ENCODE results near the gene NGEF. TPM values are rescaled to one million over a fixed set of nuclear protein-coding genes. Genes with fewer than 3 reads are reported as not detected.

Gene NGEF
- total and polyA plus RNA-seq, 8 donors: 3.3 to 7.1 (median 5.4) TPM

GRCh38 chr2:232835687-232836208 is 177.3 kb downstream of the NGEF start:
- H3K9me3 ChIP-seq: no peaks in the 10 kb centered on the region
- peaks cover 4 to 23% (median 15%) of the 10 kb centered on the region in 3 donors for H3K4me1 ChIP-seq
- peak in 1 of 4 donors; percentile 18 for ATAC-seq
- FAIRE-seq: no peak
- no peak overlapping the region for H3K4me3 ChIP-seq
- H3K27ac ChIP-seq: no peak overlapping the region
- no peak for DNase-seq
- no peak for TF ChIP-seq CTCF (IDR thresholded peaks at IDR 0.05)
- H3K36me3 ChIP-seq: peaks cover 0 to 47% (median 22%) of the 10 kb centered on the region in 3 donors
- WGBS, 2 donors: 58 to 66% methylated on average over 14 of the region's 14 CpGs
- intact Hi-C loops (cut with DNase I): no loop called here
- no peaks in the 10 kb centered on the region for H3K27me3 ChIP-seq

GRCh38 chr2:232833830-232834229 is 179.2 kb downstream of the NGEF start:
- Histone ChIP-seq H3K36me3 (peaks cover 0 to 41% (median 20%) of the 10 kb centered on the region in 3 donors), H3K4me1 (peaks cover 4 to 14% (median 5%) of the 10 kb centered on the region in 3 donors), H3K27ac (no peak overlapping the region), H3K27me3 (no peaks in the 10 kb centered on the region), H3K9me3 (no peaks in the 10 kb centered on the region), H3K4me3 (no peak overlapping the region)
- no peak for TF ChIP-seq CTCF (IDR thresholded peaks at IDR 0.05)
- ATAC-seq (no peak), FAIRE-seq (no peak), DNase-seq (no peak)
- WGBS, 2 donors: 100% methylated on average over 1 of the region's 1 CpG
- intact Hi-C loops (cut with DNase I): no loop called here

GRCh38 chr2:232831496-232831895 is 181.6 kb downstream of the NGEF start:
- H3K27ac ChIP-seq: no peak overlapping the region
- no peak for DNase-seq
- no peak overlapping the region for H3K4me3 ChIP-seq
- no peak for TF ChIP-seq CTCF (IDR thresholded peaks at IDR 0.05)
- no peak for FAIRE-seq
- WGBS, 2 donors: 93 to 94% methylated on average over 3 of the region's 3 CpGs
- intact Hi-C loops (cut with DNase I): no loop called here
- no peaks in the 10 kb centered on the region for H3K9me3 ChIP-seq
- ATAC-seq: no peak
- peaks cover 0 to 32% (median 20%) of the 10 kb centered on the region in 3 donors for H3K36me3 ChIP-seq
- H3K27me3 ChIP-seq: no peaks in the 10 kb centered on the region
- H3K4me1 ChIP-seq: no peaks in the 10 kb centered on the region

GRCh38 chr2:232829988-232830387 is 183.1 kb downstream of the NGEF start:
- WGBS, 2 donors: 80 to 88% methylated on average over 3 of the region's 3 CpGs
- H3K4me3 ChIP-seq: no peak overlapping the region
- DNase-seq: no peak
- H3K36me3 ChIP-seq: peaks cover 2 to 32% (median 20%) of the 10 kb centered on the region in 3 donors
- H3K4me1 ChIP-seq: no peaks in the 10 kb centered on the region
- no peaks in the 10 kb centered on the region for H3K9me3 ChIP-seq
- intact Hi-C loops (cut with DNase I): no loop called here
- no peak for TF ChIP-seq CTCF (IDR thresholded peaks at IDR 0.05)
- ATAC-seq: no peak
- no peak for FAIRE-seq
- no peak overlapping the region for H3K27ac ChIP-seq
- no peaks in the 10 kb centered on the region for H3K27me3 ChIP-seq

Other genes with a start within 250 kb of the NGEF start
- gene KCNJ13, start 236.7 kb downstream of the NGEF start, total RNA-seq: under 1 TPM in 1 of 6 donors, not detected in 5; 0.37 TPM
- gene KCNJ13, start 236.7 kb downstream of the NGEF start, polyA plus RNA-seq: not detected
- gene SNORC, start 143.0 kb downstream of the NGEF start, total RNA-seq: 1 to 10 TPM in 5 of 6 donors, under 1 TPM in 1; 0.76 to 2.3 (median 1.3) TPM
- gene SNORC, start 143.0 kb downstream of the NGEF start, polyA plus RNA-seq: 10 to 100 TPM in 1 of 2 donors, 1 to 10 TPM in 1; 4.0 to 13.2 TPM
- gene NEU2, start 19.4 kb upstream of the NGEF start, total RNA-seq: not detected
- gene NEU2, start 19.4 kb upstream of the NGEF start, polyA plus RNA-seq: not detected
- gene INPP5D, start 47.1 kb upstream of the NGEF start, total RNA-seq: 10 to 100 TPM in 1 of 6 donors, 1 to 10 TPM in 5; 1.1 to 11.4 (median 2.6) TPM
- gene INPP5D, start 47.1 kb upstream of the NGEF start, polyA plus RNA-seq: 1 to 10 TPM; 2.2 to 2.4 TPM
- gene ATG16L1, start 238.4 kb upstream of the NGEF start, total RNA-seq: 10 to 100 TPM in 3 of 6 donors, 1 to 10 TPM in 3; 7.9 to 15.0 (median 10.5) TPM
- 10 to 100 TPM in 1 of 2 donors, 1 to 10 TPM in 1; 7.4 to 11.9 TPM for gene ATG16L1, start 238.4 kb upstream of the NGEF start, polyA plus RNA-seq